Measurements from ENCODE around the gene CRIP3. TPM values are rescaled to one million over a fixed set of nuclear protein-coding genes. Genes with fewer than 3 reads are reported as not detected.
"Not testable (repeated sequence)": the region's sequence is repeated elsewhere in the genome, so short reads cannot be mapped to it uniquely, and the experiment has no call there.

CRIP3 gene
- total and polyA plus RNA-seq, 2 experiments from 2014 or later = not detected

GRCh38 chr6:43347021-43347420 lies 38.4 kb upstream of the CRIP3 start:
- H3K4me1 ChIP-seq (ENCODE audit: insufficient read depth) = no peaks in the 10 kb centered on the region
- no peak for DNase-seq
- TF ChIP-seq EZH2 (IDR thresholded peaks at IDR 0.05; ENCODE audit: insufficient read depth, poor library complexity, severe bottlenecking) = no peak
- TF ChIP-seq EZH2phosphoT487 (IDR thresholded peaks at IDR 0.05; ENCODE audit: insufficient read depth, low read depth) = no peak
- H3K9ac ChIP-seq = no peak overlapping the region
- no peak overlapping the region for H3K27ac ChIP-seq
- WGBS, 2 experiments (ENCODE audit: low coverage in 1 of 2, low lambda C conversion rate in 2 of 2, missing lambda C conversion rate in 2 of 2) = 64 to 67% methylated on average over 3 of the region's 3 CpGs
- no peaks in the 10 kb centered on the region for H4K20me1 ChIP-seq (ENCODE audit: insufficient read depth)
- no peaks in the 10 kb centered on the region for H3K27me3 ChIP-seq (replicated peaks; ENCODE audit: insufficient read depth)
- H3K36me3 ChIP-seq (ENCODE audit: low read depth) = peaks cover 43% of the 10 kb centered on the region
- H3K9me2 ChIP-seq (ENCODE audit: insufficient read depth) = no peaks in the 10 kb centered on the region
- H2AFZ ChIP-seq = no peak overlapping the region
- no peaks in the 10 kb centered on the region for H3F3A ChIP-seq (ENCODE audit: insufficient read depth)
- in situ Hi-C loops (cut with MboI) = no loop called here
- H3K9me3 ChIP-seq (ENCODE audit: low read depth) = no peaks in the 10 kb centered on the region
- no peak overlapping the region for H3K4me3 ChIP-seq
- no peak overlapping the region for H3K4me2 ChIP-seq (ENCODE audit: unreplicated experiment)
- H3K79me2 ChIP-seq (ENCODE audit: insufficient read depth) = no peaks in the 10 kb centered on the region

- WGBS, 2 experiments (ENCODE audit: low coverage in 1 of 2, low lambda C conversion rate in 2 of 2, missing lambda C conversion rate in 2 of 2) = 94 to 97% methylated on average over 11 of the region's 11 CpGs
- H3F3A ChIP-seq (ENCODE audit: insufficient read depth); H3K9ac ChIP-seq; H3K27me3 ChIP-seq (replicated peaks; ENCODE audit: insufficient read depth); H3K9me3 ChIP-seq (ENCODE audit: low read depth); H3K4me3 ChIP-seq; DNase-seq; H3K27ac ChIP-seq; H3K9me2 ChIP-seq (ENCODE audit: insufficient read depth); H4K20me1 ChIP-seq (ENCODE audit: insufficient read depth); H2AFZ ChIP-seq; H3K79me2 ChIP-seq (ENCODE audit: insufficient read depth); H3K4me1 ChIP-seq (ENCODE audit: insufficient read depth); H3K4me2 ChIP-seq (ENCODE audit: unreplicated experiment); in situ Hi-C loops (cut with MboI): not testable (repeated sequence)
- H3K36me3 ChIP-seq (ENCODE audit: low read depth) = peaks cover 45% of the 10 kb centered on the region
Measured at GRCh38 chr6:43346243-43346642, 37.6 kb upstream of the CRIP3 start.

GRCh38 chr6:43339168-43339567 lies 30.5 kb upstream of the CRIP3 start:
- no peak overlapping the region for H2AFZ ChIP-seq
- TF ChIP-seq EZH2 (IDR thresholded peaks at IDR 0.05; ENCODE audit: insufficient read depth, poor library complexity, severe bottlenecking) = no peak
- TF ChIP-seq EZH2phosphoT487 (IDR thresholded peaks at IDR 0.05; ENCODE audit: insufficient read depth, low read depth) = no peak
- in situ Hi-C loops (cut with MboI) = loop anchor here (10.0 kb wide), 1 partner anchor 84 kb away; no protein-coding TSS in a partner anchor
- H3F3A ChIP-seq (ENCODE audit: insufficient read depth) = no peaks in the 10 kb centered on the region
- no peak overlapping the region for H3K4me3 ChIP-seq
- no peak overlapping the region for H3K4me2 ChIP-seq (ENCODE audit: unreplicated experiment)
- H3K4me1 ChIP-seq (ENCODE audit: insufficient read depth) = no peaks in the 10 kb centered on the region
- no peaks in the 10 kb centered on the region for H3K27me3 ChIP-seq (replicated peaks; ENCODE audit: insufficient read depth)
- no peaks in the 10 kb centered on the region for H4K20me1 ChIP-seq (ENCODE audit: insufficient read depth)
- WGBS, 2 experiments (ENCODE audit: low coverage in 1 of 2, low lambda C conversion rate in 2 of 2, missing lambda C conversion rate in 2 of 2) = 98% methylated on average over 4 of the region's 4 CpGs
- H3K9ac ChIP-seq = no peak overlapping the region
- H3K36me3 ChIP-seq (ENCODE audit: low read depth) = peaks cover 39% of the 10 kb centered on the region
- no peak overlapping the region for H3K27ac ChIP-seq
- no peak for DNase-seq
- H3K9me3 ChIP-seq (ENCODE audit: low read depth) = no peaks in the 10 kb centered on the region
- H3K9me2 ChIP-seq (ENCODE audit: insufficient read depth) = no peaks in the 10 kb centered on the region
- no peaks in the 10 kb centered on the region for H3K79me2 ChIP-seq (ENCODE audit: insufficient read depth)

DNA sequence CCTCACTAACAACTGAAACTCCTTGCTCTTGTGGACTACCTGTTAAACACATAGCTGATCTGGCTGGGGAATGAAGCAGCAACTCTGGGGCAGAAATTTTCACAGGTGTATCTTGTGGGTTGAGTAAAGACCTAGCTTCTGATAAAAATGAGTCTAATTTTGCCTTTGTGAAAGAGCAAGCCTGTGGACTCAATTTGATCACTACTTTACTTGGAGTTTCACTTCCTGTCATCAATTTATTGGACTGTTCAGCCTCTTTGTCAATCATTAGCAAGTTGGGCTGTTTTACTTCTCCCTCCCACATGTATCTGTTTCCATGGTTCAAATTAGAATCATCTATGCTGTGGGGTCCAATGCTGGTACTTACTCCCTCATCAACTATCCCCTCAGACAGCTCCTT lies 29.6 kb upstream of the CRIP3 start:
- no peak for TF ChIP-seq EZH2 (IDR thresholded peaks at IDR 0.05; ENCODE audit: insufficient read depth, poor library complexity, severe bottlenecking)
- no peak for TF ChIP-seq EZH2phosphoT487 (IDR thresholded peaks at IDR 0.05; ENCODE audit: insufficient read depth, low read depth)
- Histone ChIP-seq H3K36me3 (ENCODE audit: low read depth) (peaks cover 38% of the 10 kb centered on the region), H2AFZ (no peak overlapping the region), H3K27ac (no peak overlapping the region), H3K27me3 (replicated peaks; ENCODE audit: insufficient read depth) (no peaks in the 10 kb centered on the region), H3F3A (ENCODE audit: insufficient read depth) (no peaks in the 10 kb centered on the region), H3K4me3 (no peak overlapping the region), H3K4me2 (ENCODE audit: unreplicated experiment) (no peak overlapping the region), H3K4me1 (ENCODE audit: insufficient read depth) (no peaks in the 10 kb centered on the region), H3K79me2 (ENCODE audit: insufficient read depth) (no peaks in the 10 kb centered on the region), H3K9ac (no peak overlapping the region), H4K20me1 (ENCODE audit: insufficient read depth) (no peaks in the 10 kb centered on the region), H3K9me2 (ENCODE audit: insufficient read depth) (no peaks in the 10 kb centered on the region), H3K9me3 (ENCODE audit: low read depth) (no peaks in the 10 kb centered on the region)
- DNase-seq = no peak
- in situ Hi-C loops (cut with MboI) = loop anchor here (10.0 kb wide), 1 partner anchor 83 kb away; no protein-coding TSS in a partner anchor

DNA sequence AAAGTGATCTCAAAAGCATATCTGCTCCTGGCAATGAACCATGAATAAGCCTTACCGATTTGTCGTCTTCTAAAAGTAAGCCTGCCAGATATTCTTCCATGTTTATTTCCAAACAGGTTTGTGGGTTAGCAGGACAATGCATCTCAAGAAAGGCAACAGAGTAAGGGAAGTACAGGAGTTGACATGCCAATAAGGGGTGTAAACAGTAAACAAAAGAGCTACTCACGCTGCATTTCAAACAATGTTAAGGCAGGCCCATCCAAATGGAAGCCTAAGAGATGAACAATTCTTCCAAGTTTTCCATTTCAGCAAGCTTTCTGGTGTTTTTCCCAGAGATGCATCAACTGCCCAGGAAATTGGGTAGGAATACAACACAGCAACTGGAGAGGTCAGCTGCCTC lies 27.8 kb upstream of the CRIP3 start:
- Histone ChIP-seq H3K4me3 (no peak overlapping the region), H4K20me1 (ENCODE audit: insufficient read depth) (no peaks in the 10 kb centered on the region), H3K4me1 (ENCODE audit: insufficient read depth) (no peaks in the 10 kb centered on the region), H3K36me3 (ENCODE audit: low read depth) (peaks cover 26% of the 10 kb centered on the region; the same call in 1 of the 2 replicates), H3K27me3 (replicated peaks; ENCODE audit: insufficient read depth) (no peaks in the 10 kb centered on the region), H2AFZ (no peak overlapping the region), H3K4me2 (ENCODE audit: unreplicated experiment) (no peak overlapping the region), H3K79me2 (ENCODE audit: insufficient read depth) (no peaks in the 10 kb centered on the region), H3K9ac (no peak overlapping the region), H3F3A (ENCODE audit: insufficient read depth) (no peaks in the 10 kb centered on the region), H3K9me2 (ENCODE audit: insufficient read depth) (no peaks in the 10 kb centered on the region), H3K9me3 (ENCODE audit: low read depth) (no peaks in the 10 kb centered on the region), H3K27ac (no peak overlapping the region)
- no peak for DNase-seq
- in situ Hi-C loops (cut with MboI) = loop anchor here (10.0 kb wide), 1 partner anchor 82 kb away; no protein-coding TSS in a partner anchor
- WGBS, 2 experiments (ENCODE audit: low coverage in 1 of 2, low lambda C conversion rate in 2 of 2, missing lambda C conversion rate in 2 of 2) = 24 to 28% methylated on average over 3 of the region's 3 CpGs
- TF ChIP-seq EZH2phosphoT487 (IDR thresholded peaks at IDR 0.05; ENCODE audit: insufficient read depth, low read depth) = no peak
- no peak for TF ChIP-seq EZH2 (IDR thresholded peaks at IDR 0.05; ENCODE audit: insufficient read depth, poor library complexity, severe bottlenecking)
